PFSK-1 (cell line): Measurements from ENCODE around the gene LIN7B.

Source experiments
- POLR2AphosphoS5 ChIP-seq: IDR thresholded peaks from 2 replicates; pipeline ENCODE4 v1.6.1; 2012; ENCODE audit warnings: low read depth, mild to moderate bottlenecking, control low read depth, low read length, moderate library complexity
- REST ChIP-seq, 2 experiments: IDR thresholded peaks; 2 replicates each; pipeline versions ENCODE4 v1.6.1 to v1.8.0; 2011 to 2012; ENCODE audit warnings: low read depth in 2 of 2, low read length in 2 of 2, control low read depth in 1 of 2, inconsistent platforms in 1 of 2, mild to moderate bottlenecking in 1 of 2, moderate library complexity in 1 of 2; ENCODE audit not compliant: insufficient read depth in 1 of 2
- SIN3A ChIP-seq: IDR thresholded peaks from 2 replicates; pipeline ENCODE4 v1.6.1; 2012; ENCODE audit warnings: mild to moderate bottlenecking, low read length, moderate library complexity, borderline replicate concordance; ENCODE audit not compliant: insufficient read depth

DNA sequence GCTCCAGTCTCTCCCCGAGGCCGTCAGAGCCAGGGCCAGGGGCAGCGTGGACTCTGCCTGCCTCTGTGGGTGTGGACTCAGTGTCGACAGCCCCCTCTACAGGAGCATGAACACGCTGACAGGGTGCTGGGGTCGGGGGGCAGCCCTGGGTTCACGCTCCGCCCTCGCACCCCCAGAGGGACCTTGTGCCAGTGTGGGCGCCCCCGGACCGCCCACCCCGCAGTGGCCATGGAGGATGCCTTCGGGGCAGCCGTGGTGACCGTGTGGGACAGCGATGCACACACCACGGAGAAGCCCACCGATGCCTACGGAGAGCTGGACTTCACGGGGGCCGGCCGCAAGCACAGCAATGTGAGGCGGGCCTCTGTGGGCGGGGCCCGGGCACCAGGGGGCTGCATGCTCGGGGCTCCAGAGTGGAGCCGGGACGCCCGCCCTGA lies 51.7 kb downstream of the LIN7B start:
- no peak for TF ChIP-seq REST (IDR thresholded peaks at IDR 0.05; ENCODE audit: insufficient read depth in 1 of 2, low read depth in 2 of 2, low read length in 2 of 2)
- TF ChIP-seq SIN3A, result no peak
- TF ChIP-seq POLR2AphosphoS5, result no peak
